ENCODE measurements around the gene C1orf174. TPM values are rescaled to one million over a fixed set of nuclear protein-coding genes. Genes with fewer than 3 reads are reported as not detected.

C1orf174 gene
- polyA plus RNA-seq (2013, experiment 1 of 2) = 32.0 TPM
- polyA plus RNA-seq (2013, experiment 2 of 2) = 34.2 TPM

DNA sequence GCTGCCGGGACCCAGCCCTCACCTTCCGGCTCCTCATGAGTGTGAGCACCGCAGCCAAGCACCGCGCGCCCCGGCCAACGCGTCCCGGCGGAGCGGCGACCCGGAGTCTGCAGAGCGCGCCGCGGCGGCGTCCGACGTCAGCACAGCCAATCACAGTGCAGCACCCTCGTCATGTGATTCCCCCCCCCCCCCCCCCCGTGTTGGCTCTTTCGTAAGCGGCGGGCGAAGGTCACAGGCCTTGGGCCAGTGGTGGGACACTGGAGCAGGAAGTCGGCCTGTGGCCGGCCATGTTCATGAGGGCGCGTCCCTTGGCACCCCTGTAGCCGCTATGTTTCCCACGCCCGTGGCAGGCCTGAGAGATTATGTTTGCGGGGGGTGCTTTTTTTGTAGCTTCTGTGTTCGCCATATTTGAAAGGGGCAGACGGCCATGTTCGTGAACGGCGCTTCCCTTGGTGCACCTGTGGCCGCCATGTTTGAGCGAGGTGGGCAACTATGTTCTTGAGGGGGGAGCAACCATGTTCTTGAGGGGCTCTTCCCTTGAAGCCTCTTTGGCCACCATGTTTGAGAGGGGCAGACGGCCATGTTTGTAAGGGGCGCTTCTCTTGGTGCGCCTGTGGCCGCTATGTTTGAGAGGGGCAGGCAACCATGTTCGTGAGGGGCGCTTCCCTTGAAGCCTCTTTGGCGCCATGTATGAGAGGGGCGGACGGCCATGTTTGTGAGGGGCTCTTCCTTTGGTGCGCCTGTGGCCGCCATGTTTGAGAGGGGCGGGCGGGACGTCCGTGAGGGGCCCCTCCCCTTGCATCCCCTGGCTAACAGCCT, at the start of gene C1orf174:
C1orf174 (minus strand) TSS at position 123 of the 819 bp plus-strand sequence; CDS start at position 37, 86 bp downstream.
- Histone ChIP-seq H3K9ac (ENCODE audit: low read depth, low read length) (peak within 1 kb of the TSS; percentile 92), H3K4me3 (ENCODE audit: low read length) (peak within 1 kb of the TSS; percentile 99), H3K27ac (ENCODE audit: low read depth, low read length) (peak within 1 kb of the TSS; percentile 95), H3K4me1 (ENCODE audit: insufficient read depth, low read length) (peaks cover 9% of the 10 kb centered on the region), H3K36me3 (ENCODE audit: insufficient read depth, low read length) (peaks cover 6% of the 10 kb centered on the region; the same call in 1 of the 2 replicates), H3K27me3 (ENCODE audit: insufficient read depth, low read length) (no peaks in the 10 kb centered on the region), H3K9me3 (ENCODE audit: insufficient read depth, low read depth, low read length) (no peaks in the 10 kb centered on the region)
- under 1% methylated on average over 57 of the region's 58 CpGs for WGBS

- no peaks in the 10 kb centered on the region for H3K36me3 ChIP-seq (ENCODE audit: insufficient read depth, low read length)
- peaks cover 9% of the 10 kb centered on the region; the same call in 1 of the 2 replicates for H3K9me3 ChIP-seq (ENCODE audit: insufficient read depth, low read depth, low read length)
- no peak overlapping the region for H3K27ac ChIP-seq (ENCODE audit: low read depth, low read length)
- WGBS = 77% methylated on average over 9 of the region's 9 CpGs
- H3K9ac ChIP-seq (ENCODE audit: low read depth, low read length) = no peak overlapping the region
- H3K27me3 ChIP-seq (ENCODE audit: insufficient read depth, low read length) = no peaks in the 10 kb centered on the region
- no peaks in the 10 kb centered on the region for H3K4me1 ChIP-seq (ENCODE audit: insufficient read depth, low read length)
- no peak overlapping the region for H3K4me3 ChIP-seq (ENCODE audit: low read length)
These were observed 48.3 kb upstream of the C1orf174 start for GRCh38 chr1:3948344-3948743.

- Histone ChIP-seq H3K4me1 (ENCODE audit: insufficient read depth, low read length) (no peaks in the 10 kb centered on the region), H3K4me3 (ENCODE audit: low read length) (no peak overlapping the region), H3K27me3 (ENCODE audit: insufficient read depth, low read length) (no peaks in the 10 kb centered on the region), H3K9me3 (ENCODE audit: insufficient read depth, low read depth, low read length) (peaks cover 9% of the 10 kb centered on the region; the same call in 1 of the 2 replicates), H3K27ac (ENCODE audit: low read depth, low read length) (no peak overlapping the region), H3K36me3 (ENCODE audit: insufficient read depth, low read length) (no peaks in the 10 kb centered on the region), H3K9ac (ENCODE audit: low read depth, low read length) (no peak overlapping the region)
- 91% methylated on average over 22 of the region's 22 CpGs for WGBS
These were observed 46.1 kb upstream of the C1orf174 start for GRCh38 chr1:3945916-3946840.

GRCh38 chr1:3945222-3945621, 45.1 kb upstream of the C1orf174 start:
- Histone ChIP-seq H3K9ac (ENCODE audit: low read depth, low read length) (no peak overlapping the region), H3K4me1 (ENCODE audit: insufficient read depth, low read length) (no peaks in the 10 kb centered on the region), H3K9me3 (ENCODE audit: insufficient read depth, low read depth, low read length) (peaks cover 9% of the 10 kb centered on the region; the same call in 1 of the 2 replicates), H3K4me3 (ENCODE audit: low read length) (no peak overlapping the region), H3K27ac (ENCODE audit: low read depth, low read length) (no peak overlapping the region), H3K27me3 (ENCODE audit: insufficient read depth, low read length) (no peaks in the 10 kb centered on the region), H3K36me3 (ENCODE audit: insufficient read depth, low read length) (no peaks in the 10 kb centered on the region)
- 84% methylated on average over 12 of the region's 12 CpGs for WGBS

- no peak overlapping the region for H3K9ac ChIP-seq (ENCODE audit: low read depth, low read length)
- no peak overlapping the region for H3K4me3 ChIP-seq (ENCODE audit: low read length)
- H3K4me1 ChIP-seq (ENCODE audit: insufficient read depth, low read length) = no peaks in the 10 kb centered on the region
- 86% methylated on average over 13 of the region's 13 CpGs for WGBS
- no peak overlapping the region for H3K27ac ChIP-seq (ENCODE audit: low read depth, low read length)
- H3K9me3 ChIP-seq (ENCODE audit: insufficient read depth, low read depth, low read length) = peaks cover 9% of the 10 kb centered on the region; the same call in 1 of the 2 replicates
- H3K36me3 ChIP-seq (ENCODE audit: insufficient read depth, low read length) = no peaks in the 10 kb centered on the region
- no peaks in the 10 kb centered on the region for H3K27me3 ChIP-seq (ENCODE audit: insufficient read depth, low read length)
These were observed 44.6 kb upstream of the C1orf174 start for GRCh38 chr1:3944578-3945125.

GRCh38 chr1:3943806-3944577, 43.9 kb upstream of the C1orf174 start:
- Histone ChIP-seq H3K4me3 (ENCODE audit: low read length) (no peak overlapping the region), H3K9me3 (ENCODE audit: insufficient read depth, low read depth, low read length) (peaks cover 4% of the 10 kb centered on the region; the same call in 1 of the 2 replicates), H3K9ac (ENCODE audit: low read depth, low read length) (no peak overlapping the region), H3K27me3 (ENCODE audit: insufficient read depth, low read length) (no peaks in the 10 kb centered on the region), H3K27ac (ENCODE audit: low read depth, low read length) (no peak overlapping the region), H3K36me3 (ENCODE audit: insufficient read depth, low read length) (no peaks in the 10 kb centered on the region), H3K4me1 (ENCODE audit: insufficient read depth, low read length) (no peaks in the 10 kb centered on the region)
- 90% methylated on average over 29 of the region's 29 CpGs for WGBS

- no peaks in the 10 kb centered on the region for H3K36me3 ChIP-seq (ENCODE audit: insufficient read depth, low read length)
- WGBS = 93% methylated on average over 11 of the region's 11 CpGs
- H3K27ac ChIP-seq (ENCODE audit: low read depth, low read length) = no peak overlapping the region
- no peaks in the 10 kb centered on the region for H3K27me3 ChIP-seq (ENCODE audit: insufficient read depth, low read length)
- H3K4me3 ChIP-seq (ENCODE audit: low read length) = no peak overlapping the region
- no peak overlapping the region for H3K9ac ChIP-seq (ENCODE audit: low read depth, low read length)
- H3K4me1 ChIP-seq (ENCODE audit: insufficient read depth, low read length) = no peaks in the 10 kb centered on the region
- no peaks in the 10 kb centered on the region for H3K9me3 ChIP-seq (ENCODE audit: insufficient read depth, low read depth, low read length)
These were observed 43.0 kb upstream of the C1orf174 start for GRCh38 chr1:3943123-3943431.

DNA sequence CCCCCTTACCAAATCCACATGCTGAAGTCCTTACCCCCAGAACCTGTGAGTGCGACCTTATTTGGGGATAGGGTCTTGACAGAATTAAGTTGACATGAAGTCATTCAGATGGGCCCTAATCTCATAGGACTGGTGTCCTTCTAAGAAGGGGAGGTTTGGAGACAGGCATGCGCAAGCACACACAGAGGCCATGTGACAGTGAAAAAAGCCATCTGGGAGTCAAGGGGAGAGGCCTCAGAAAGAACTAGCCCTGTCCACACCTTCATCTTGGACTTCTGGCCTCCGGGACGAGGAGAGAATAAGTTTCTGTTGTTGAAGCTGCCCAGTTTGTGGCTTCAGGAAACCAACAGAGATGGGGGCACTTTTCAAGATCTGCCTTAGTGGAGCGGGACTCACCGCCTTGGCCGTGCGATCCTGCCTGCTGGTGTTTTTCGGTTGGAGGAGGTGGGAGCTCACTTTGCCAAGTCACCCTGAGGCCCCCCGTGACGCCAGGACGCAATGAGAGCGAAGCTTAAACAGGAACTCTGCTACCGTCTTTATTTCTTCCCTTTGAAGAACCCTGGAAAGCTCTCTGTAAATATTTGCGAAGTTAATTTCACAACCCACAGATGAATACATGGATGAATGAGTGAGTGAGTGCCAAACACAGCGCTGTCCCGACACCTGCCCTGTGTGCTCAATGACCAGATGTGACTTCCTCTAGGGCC, 42.5 kb upstream of the C1orf174 start:
- WGBS = 96% methylated on average over 17 of the region's 17 CpGs
- no peaks in the 10 kb centered on the region for H3K9me3 ChIP-seq (ENCODE audit: insufficient read depth, low read depth, low read length)
- no peak overlapping the region for H3K4me3 ChIP-seq (ENCODE audit: low read length)
- no peak overlapping the region for H3K9ac ChIP-seq (ENCODE audit: low read depth, low read length)
- no peaks in the 10 kb centered on the region for H3K27me3 ChIP-seq (ENCODE audit: insufficient read depth, low read length)
- no peaks in the 10 kb centered on the region for H3K4me1 ChIP-seq (ENCODE audit: insufficient read depth, low read length)
- no peaks in the 10 kb centered on the region for H3K36me3 ChIP-seq (ENCODE audit: insufficient read depth, low read length)
- no peak overlapping the region for H3K27ac ChIP-seq (ENCODE audit: low read depth, low read length)

DNA sequence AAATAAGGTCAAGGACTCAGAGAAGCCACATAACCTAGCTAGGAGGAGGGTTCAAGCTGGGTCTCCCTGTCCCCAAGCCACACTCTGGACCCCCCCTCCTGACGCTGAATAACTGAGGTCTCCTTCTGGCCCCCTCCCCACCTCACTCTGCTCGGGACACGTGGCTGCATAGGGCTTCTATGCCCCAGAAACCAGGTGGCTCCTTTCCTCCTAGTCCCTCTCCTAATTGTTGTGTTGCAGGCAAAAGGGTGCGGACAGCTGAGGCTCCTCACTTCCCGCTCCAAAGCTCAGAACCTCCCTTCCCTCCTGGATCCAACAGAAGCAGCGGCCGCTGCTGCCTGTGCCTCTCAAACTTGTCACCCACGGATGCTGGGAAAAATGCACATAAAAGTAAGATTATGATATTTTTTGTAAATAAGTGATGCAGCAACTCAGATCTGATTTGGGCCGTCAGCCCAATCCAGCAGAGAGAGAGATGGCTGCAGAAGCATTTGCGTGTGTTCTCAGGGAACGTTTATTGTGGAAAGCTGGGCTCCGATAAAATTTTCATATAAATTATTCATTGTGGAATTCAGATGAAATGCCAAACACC, 40.8 kb upstream of the C1orf174 start:
- 90% methylated on average over 10 of the region's 12 CpGs for WGBS
- Histone ChIP-seq H3K27me3 (ENCODE audit: insufficient read depth, low read length) (no peaks in the 10 kb centered on the region), H3K27ac (ENCODE audit: low read depth, low read length) (no peak overlapping the region), H3K9ac (ENCODE audit: low read depth, low read length) (no peak overlapping the region), H3K36me3 (ENCODE audit: insufficient read depth, low read length) (no peaks in the 10 kb centered on the region), H3K4me1 (ENCODE audit: insufficient read depth, low read length) (no peaks in the 10 kb centered on the region), H3K4me3 (ENCODE audit: low read length) (no peak overlapping the region), H3K9me3 (ENCODE audit: insufficient read depth, low read depth, low read length) (peaks cover 7% of the 10 kb centered on the region)
